ENCODE measurements around the gene NFATC3. TPM values are rescaled to one million over a fixed set of nuclear protein-coding genes. Genes with fewer than 3 reads are reported as not detected.

The NFATC3 gene
- 74.5 TPM for total RNA-seq
- long read RNA-seq, full-length matches to known transcripts: 46 of 78 reads
- long read RNA-seq, partial matches to known transcripts: 13 of 78 reads
- long read RNA-seq, other reads (novel, unspliced or antisense): 19 of 78 reads

DNA sequence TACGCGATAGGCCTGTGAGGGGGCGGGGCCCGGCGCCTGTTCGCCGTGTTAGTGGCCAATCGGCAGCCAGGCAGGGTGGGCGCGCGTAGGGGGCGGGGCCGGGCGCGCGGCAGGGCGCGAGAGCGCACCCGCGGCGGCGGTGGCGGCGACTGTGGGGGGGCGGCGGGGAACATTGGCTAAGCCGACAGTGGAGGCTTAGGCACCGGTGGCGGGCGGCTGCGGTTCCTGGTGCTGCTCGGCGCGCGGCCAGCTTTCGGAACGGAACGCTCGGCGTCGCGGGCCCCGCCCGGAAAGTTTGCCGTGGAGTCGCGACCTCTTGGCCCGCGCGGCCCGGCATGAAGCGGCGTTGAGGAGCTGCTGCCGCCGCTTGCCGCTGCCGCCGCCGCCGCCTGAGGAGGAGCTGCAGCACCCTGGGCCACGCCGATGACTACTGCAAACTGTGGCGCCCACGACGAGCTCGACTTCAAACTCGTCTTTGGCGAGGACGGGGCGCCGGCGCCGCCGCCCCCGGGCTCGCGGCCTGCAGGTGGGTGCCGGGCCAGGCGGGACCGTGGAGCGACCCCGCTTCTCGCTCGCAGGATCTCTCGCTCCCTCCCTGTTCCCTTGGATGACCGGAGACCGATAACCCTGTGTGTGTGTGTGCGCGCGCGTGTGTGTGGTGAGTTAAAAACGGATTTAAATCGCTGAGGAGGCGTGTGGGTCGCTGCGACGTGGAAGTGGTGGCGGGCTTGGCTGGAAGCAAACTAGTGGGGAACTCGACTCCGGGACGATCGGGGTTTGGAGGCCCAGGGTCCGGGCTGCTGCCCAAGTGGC lies at the start of gene NFATC3:
TSS of gene NFATC3 (plus strand) at position 112 of the 813 bp plus-strand sequence. CDS start at position 424, 312 bp downstream.
- ATAC-seq (peak; percentile 94), DNase-seq (peak; percentile 100)
- intact Hi-C loops (cut with DNase I): loop anchor here (10.0 kb wide), 1 partner anchor 149 kb away; the partner anchor contains the start of gene ESRP2
- Histone ChIP-seq H3K4me3 (peak within 1 kb of the TSS; percentile 81), H3K4me1 (peaks cover 52% of the 10 kb centered on the region), H3K27ac (peak within 1 kb of the TSS; percentile 99), H3K36me3 (no peaks in the 10 kb centered on the region), H3K9me3 (no peaks in the 10 kb centered on the region), H3K27me3 (no peaks in the 10 kb centered on the region)
- no peak for TF ChIP-seq CTCF (IDR thresholded peaks at IDR 0.05)

DNA sequence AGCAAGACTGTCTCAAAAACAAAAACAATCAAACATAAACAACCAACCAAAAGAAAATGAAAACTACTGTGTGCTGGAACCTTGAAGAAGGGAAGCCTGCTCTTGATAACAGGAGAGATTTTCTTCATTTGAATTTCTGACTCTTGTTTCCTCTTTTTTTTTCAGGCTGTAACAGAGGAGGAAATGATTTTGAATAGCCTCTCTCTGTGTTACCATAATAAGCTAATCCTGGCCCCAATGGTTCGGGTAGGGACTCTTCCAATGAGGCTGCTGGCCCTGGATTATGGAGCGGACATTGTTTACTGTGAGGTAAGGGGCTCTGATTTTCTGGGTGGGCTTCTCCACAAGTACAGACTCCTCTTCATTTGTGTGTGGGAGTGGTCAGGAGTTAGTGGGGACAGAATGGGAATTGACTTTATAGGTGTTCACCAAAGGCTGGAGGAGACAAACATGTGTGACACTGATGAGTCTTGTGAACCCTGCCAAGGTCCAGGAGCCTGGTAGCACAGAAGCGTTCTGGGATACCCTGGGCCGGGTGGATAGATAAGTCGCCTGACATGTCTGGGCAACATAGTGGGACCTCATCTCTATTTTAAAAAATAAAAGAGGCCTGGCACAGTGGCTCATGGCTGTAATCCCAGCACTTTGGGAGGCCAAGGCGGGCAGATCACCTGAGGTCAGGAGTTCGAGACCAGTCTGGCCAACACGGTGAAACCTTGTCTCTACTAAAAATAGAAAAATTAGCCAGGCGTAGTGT lies 47.2 kb upstream of the NFATC3 start:
- DNase-seq (no peak), ATAC-seq (no peak)
- no peaks in the 10 kb centered on the region for H3K9me3 ChIP-seq
- no peak overlapping the region for H3K27ac ChIP-seq
- intact Hi-C loops (cut with DNase I): no loop called here
- H3K36me3 ChIP-seq: peaks cover 6% of the 10 kb centered on the region
- no peak overlapping the region for H3K4me3 ChIP-seq
- H3K4me1 ChIP-seq: peaks cover 25% of the 10 kb centered on the region
- H3K27me3 ChIP-seq: no peaks in the 10 kb centered on the region
- no peak for TF ChIP-seq CTCF (IDR thresholded peaks at IDR 0.05)

- H3K27me3 ChIP-seq: no peaks in the 10 kb centered on the region
- ATAC-seq (peak; percentile 99), DNase-seq (peak; percentile 92)
- no peaks in the 10 kb centered on the region for H3K9me3 ChIP-seq
- intact Hi-C loops (cut with DNase I): loop anchor here (5.0 to 10.0 kb wide), 2 partner anchors 48 to 156 kb away; partner anchors contain the start of gene NRN1L
- H3K4me1 ChIP-seq: peaks cover 25% of the 10 kb centered on the region
- peak; percentile 81 for TF ChIP-seq CTCF (IDR thresholded peaks at IDR 0.05)
- H3K4me3 ChIP-seq: no peak overlapping the region
- peaks cover 6% of the 10 kb centered on the region for H3K36me3 ChIP-seq
- H3K27ac ChIP-seq: peak overlapping the region; percentile 6
Measured at GRCh38 chr16:68040506-68041288, 44.5 kb upstream of the NFATC3 start.

GRCh38 chr16:68041783-68042182 lies 43.4 kb upstream of the NFATC3 start:
- no peak for DNase-seq
- no peak overlapping the region for H3K27ac ChIP-seq
- H3K9me3 ChIP-seq: no peaks in the 10 kb centered on the region
- peak; percentile 55 for ATAC-seq
- intact Hi-C loops (cut with DNase I): loop anchor here (5.0 to 10.0 kb wide), 2 partner anchors 49 to 157 kb away; partner anchors contain the start of gene NRN1L
- H3K4me3 ChIP-seq: no peak overlapping the region
- no peaks in the 10 kb centered on the region for H3K27me3 ChIP-seq
- H3K36me3 ChIP-seq: peaks cover 6% of the 10 kb centered on the region
- peaks cover 25% of the 10 kb centered on the region for H3K4me1 ChIP-seq
- TF ChIP-seq CTCF (IDR thresholded peaks at IDR 0.05): no peak

DNA sequence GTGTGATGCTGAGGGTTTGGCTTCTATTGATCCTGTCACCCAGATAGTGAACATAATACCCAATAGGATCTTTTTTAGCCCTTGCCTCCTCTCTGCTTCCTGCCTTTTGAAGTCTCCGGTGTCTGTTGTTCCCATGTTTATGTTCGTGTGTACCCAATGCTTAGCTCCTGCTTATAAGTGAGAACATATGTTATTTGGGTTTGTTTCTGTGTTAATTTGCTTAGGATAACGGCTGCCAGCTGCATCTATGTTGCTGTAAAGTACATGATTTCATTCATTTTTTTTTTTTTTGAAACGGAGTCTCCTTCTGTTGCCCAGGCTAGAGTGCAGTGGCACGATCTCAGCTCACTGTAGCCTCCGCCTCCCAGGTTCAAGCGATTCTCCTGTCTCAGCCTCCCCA lies 39.1 kb upstream of the NFATC3 start:
- Histone ChIP-seq H3K4me1 (peaks cover 6% of the 10 kb centered on the region), H3K36me3 (peaks cover 17% of the 10 kb centered on the region), H3K9me3 (no peaks in the 10 kb centered on the region), H3K27ac (no peak overlapping the region), H3K27me3 (no peaks in the 10 kb centered on the region), H3K4me3 (no peak overlapping the region)
- TF ChIP-seq CTCF (IDR thresholded peaks at IDR 0.05): no peak
- no peak for DNase-seq
- intact Hi-C loops (cut with DNase I): loop anchor here (10.0 kb wide), 1 partner anchor 161 kb away; the partner anchor contains the start of gene NRN1L
- no peak for ATAC-seq
